WTC11 (cell line): ENCODE measurements around the gene PNRC1.

Source experiments
- CBFB ChIP-seq: sonication (generic); formaldehyde crosslinking; IDR thresholded peaks from 2 replicates; pipeline ENCODE4 v1.8.1; 2022; ENCODE audit warnings: mild to moderate bottlenecking, low read depth, missing genetic modification reagents
- JUN ChIP-seq: sonication (generic); formaldehyde crosslinking; IDR thresholded peaks from 2 replicates; pipeline ENCODE4 v1.8.0; 2023; ENCODE audit warnings: mild to moderate bottlenecking, missing genetic modification reagents
- PRRX2 ChIP-seq: fragments of 250-450 bp; sonication (Bioruptor Pico); IDR thresholded peaks from 2 replicates; pipeline ENCODE4 v1.8.0; 2021; ENCODE audit warnings: mild to moderate bottlenecking
- TF ChIP-seq, protein P1 (sequence below): sonication (generic); formaldehyde crosslinking; IDR thresholded peaks from 2 replicates; pipeline ENCODE4 v1.8.0; 2022; ENCODE audit warnings: mild to moderate bottlenecking, missing genetic modification reagents
- TF ChIP-seq, protein P2 (sequence below): fragments of 200-600 bp; IDR thresholded peaks from 2 replicates; pipeline ENCODE4 v1.8.0; 2022; ENCODE audit warnings: antibody characterized with exemption
- TF ChIP-seq, protein P3 (sequence below): sonication (generic); formaldehyde crosslinking; IDR thresholded peaks from 2 replicates; pipeline ENCODE4 v1.8.0; 2022; ENCODE audit warnings: mild to moderate bottlenecking, missing genetic modification reagents
- TF ChIP-seq, protein P4 (sequence below): sonication (generic); formaldehyde crosslinking; IDR thresholded peaks from 2 replicates; pipeline ENCODE4 v1.8.1; 2023; ENCODE audit warnings: mild to moderate bottlenecking, missing genetic modification reagents, moderate library complexity
- TF ChIP-seq, protein P5 (sequence below): sonication (generic); formaldehyde crosslinking; IDR thresholded peaks from 2 replicates; pipeline ENCODE4 v1.8.0; 2023; ENCODE audit warnings: missing genetic modification reagents
- TF ChIP-seq, protein P6 (sequence below): sonication (generic); formaldehyde crosslinking; IDR thresholded peaks from 2 replicates; pipeline ENCODE4 v1.8.1; 2022; ENCODE audit warnings: low read depth, mild to moderate bottlenecking, moderate library complexity, missing genetic modification reagents, borderline replicate concordance
- TF ChIP-seq, protein P7 (sequence below): sonication (generic); formaldehyde crosslinking; IDR thresholded peaks from 2 replicates; pipeline ENCODE4 v1.8.0; 2022; ENCODE audit warnings: mild to moderate bottlenecking, missing genetic modification reagents

DNA sequence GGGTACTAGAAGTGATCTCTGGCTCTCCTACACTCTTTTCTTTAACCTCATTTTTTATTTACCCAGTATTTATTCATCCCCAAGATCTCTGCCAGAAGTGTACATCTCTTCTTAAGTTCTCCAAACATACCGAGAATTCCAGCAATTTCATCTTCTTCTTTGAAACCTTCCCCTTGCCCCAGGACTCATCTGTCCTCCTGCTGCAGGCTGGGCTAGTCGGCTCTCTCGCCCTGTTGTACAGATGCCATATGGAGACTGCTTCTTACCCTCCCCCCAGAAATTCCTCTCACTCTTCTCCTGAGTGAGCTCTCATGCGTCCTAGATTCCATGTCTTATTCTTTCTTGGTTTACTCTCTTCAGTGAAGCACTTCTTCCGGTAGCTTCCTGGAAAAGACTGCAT lies 21.9 kb upstream of the PNRC1 start:
- TF ChIP-seq, protein P1, sequence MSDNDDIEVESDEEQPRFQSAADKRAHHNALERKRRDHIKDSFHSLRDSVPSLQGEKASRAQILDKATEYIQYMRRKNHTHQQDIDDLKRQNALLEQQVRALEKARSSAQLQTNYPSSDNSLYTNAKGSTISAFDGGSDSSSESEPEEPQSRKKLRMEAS, result no peak
- TF ChIP-seq, protein P2, sequence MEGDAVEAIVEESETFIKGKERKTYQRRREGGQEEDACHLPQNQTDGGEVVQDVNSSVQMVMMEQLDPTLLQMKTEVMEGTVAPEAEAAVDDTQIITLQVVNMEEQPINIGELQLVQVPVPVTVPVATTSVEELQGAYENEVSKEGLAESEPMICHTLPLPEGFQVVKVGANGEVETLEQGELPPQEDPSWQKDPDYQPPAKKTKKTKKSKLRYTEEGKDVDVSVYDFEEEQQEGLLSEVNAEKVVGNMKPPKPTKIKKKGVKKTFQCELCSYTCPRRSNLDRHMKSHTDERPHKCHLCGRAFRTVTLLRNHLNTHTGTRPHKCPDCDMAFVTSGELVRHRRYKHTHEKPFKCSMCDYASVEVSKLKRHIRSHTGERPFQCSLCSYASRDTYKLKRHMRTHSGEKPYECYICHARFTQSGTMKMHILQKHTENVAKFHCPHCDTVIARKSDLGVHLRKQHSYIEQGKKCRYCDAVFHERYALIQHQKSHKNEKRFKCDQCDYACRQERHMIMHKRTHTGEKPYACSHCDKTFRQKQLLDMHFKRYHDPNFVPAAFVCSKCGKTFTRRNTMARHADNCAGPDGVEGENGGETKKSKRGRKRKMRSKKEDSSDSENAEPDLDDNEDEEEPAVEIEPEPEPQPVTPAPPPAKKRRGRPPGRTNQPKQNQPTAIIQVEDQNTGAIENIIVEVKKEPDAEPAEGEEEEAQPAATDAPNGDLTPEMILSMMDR, result no peak
- TF ChIP-seq, protein P3, sequence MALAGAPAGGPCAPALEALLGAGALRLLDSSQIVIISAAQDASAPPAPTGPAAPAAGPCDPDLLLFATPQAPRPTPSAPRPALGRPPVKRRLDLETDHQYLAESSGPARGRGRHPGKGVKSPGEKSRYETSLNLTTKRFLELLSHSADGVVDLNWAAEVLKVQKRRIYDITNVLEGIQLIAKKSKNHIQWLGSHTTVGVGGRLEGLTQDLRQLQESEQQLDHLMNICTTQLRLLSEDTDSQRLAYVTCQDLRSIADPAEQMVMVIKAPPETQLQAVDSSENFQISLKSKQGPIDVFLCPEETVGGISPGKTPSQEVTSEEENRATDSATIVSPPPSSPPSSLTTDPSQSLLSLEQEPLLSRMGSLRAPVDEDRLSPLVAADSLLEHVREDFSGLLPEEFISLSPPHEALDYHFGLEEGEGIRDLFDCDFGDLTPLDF (CRISPR knock-in tag), result no peak
- no peak for TF ChIP-seq JUN (CRISPR knock-in tag)
- TF ChIP-seq PRRX2 (CRISPR knock-in tag), result no peak
- TF ChIP-seq, protein P4, sequence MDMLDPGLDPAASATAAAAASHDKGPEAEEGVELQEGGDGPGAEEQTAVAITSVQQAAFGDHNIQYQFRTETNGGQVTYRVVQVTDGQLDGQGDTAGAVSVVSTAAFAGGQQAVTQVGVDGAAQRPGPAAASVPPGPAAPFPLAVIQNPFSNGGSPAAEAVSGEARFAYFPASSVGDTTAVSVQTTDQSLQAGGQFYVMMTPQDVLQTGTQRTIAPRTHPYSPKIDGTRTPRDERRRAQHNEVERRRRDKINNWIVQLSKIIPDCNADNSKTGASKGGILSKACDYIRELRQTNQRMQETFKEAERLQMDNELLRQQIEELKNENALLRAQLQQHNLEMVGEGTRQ (CRISPR knock-in tag), result no peak
- no peak for TF ChIP-seq CBFB (CRISPR knock-in tag)
- TF ChIP-seq, protein P5, sequence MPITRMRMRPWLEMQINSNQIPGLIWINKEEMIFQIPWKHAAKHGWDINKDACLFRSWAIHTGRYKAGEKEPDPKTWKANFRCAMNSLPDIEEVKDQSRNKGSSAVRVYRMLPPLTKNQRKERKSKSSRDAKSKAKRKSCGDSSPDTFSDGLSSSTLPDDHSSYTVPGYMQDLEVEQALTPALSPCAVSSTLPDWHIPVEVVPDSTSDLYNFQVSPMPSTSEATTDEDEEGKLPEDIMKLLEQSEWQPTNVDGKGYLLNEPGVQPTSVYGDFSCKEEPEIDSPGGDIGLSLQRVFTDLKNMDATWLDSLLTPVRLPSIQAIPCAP (CRISPR knock-in tag), result no peak
- TF ChIP-seq, protein P6, sequence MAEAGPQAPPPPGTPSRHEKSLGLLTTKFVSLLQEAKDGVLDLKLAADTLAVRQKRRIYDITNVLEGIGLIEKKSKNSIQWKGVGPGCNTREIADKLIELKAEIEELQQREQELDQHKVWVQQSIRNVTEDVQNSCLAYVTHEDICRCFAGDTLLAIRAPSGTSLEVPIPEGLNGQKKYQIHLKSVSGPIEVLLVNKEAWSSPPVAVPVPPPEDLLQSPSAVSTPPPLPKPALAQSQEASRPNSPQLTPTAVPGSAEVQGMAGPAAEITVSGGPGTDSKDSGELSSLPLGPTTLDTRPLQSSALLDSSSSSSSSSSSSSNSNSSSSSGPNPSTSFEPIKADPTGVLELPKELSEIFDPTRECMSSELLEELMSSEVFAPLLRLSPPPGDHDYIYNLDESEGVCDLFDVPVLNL (CRISPR knock-in tag), result no peak
- TF ChIP-seq, protein P7, sequence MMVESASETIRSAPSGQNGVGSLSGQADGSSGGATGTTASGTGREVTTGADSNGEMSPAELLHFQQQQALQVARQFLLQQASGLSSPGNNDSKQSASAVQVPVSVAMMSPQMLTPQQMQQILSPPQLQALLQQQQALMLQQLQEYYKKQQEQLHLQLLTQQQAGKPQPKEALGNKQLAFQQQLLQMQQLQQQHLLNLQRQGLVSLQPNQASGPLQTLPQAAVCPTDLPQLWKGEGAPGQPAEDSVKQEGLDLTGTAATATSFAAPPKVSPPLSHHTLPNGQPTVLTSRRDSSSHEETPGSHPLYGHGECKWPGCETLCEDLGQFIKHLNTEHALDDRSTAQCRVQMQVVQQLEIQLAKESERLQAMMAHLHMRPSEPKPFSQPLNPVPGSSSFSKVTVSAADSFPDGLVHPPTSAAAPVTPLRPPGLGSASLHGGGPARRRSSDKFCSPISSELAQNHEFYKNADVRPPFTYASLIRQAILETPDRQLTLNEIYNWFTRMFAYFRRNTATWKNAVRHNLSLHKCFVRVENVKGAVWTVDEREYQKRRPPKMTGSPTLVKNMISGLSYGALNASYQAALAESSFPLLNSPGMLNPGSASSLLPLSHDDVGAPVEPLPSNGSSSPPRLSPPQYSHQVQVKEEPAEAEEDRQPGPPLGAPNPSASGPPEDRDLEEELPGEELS (CRISPR knock-in tag), result no peak
